Stimulated activated CD4-positive, alpha-beta T cell treated with anti-CD3 and anti-CD28 coated beads, Interleukin-4, amount 100 ng/mL, for 24 hours (primary cell): ENCODE results near the gene ARFGEF2.
"Not testable (repeated sequence)": the region's sequence is repeated elsewhere in the genome, so short reads cannot be mapped to it uniquely, and the experiment has no call there.

ENCODE experiments used
- DNase-seq: peaks from one replicate; pipeline ENCODE4 v3.0.0-alpha.2; 2020

ARFGEF2 gene

GRCh38 chr20:48921168-48921882, at the start of gene ARFGEF2:
Gene ARFGEF2 (plus strand): TSS chr20:48921711. CDS start chr20:48921890, 179 bp downstream.
- DNase-seq, result peak; percentile 91

- no peak for DNase-seq
Measured at GRCh38 chr20:48875233-48875913, 46.1 kb upstream of the ARFGEF2 start.

- no peak for DNase-seq
Measured at GRCh38 chr20:48875914-48876240, 45.6 kb upstream of the ARFGEF2 start.

DNA sequence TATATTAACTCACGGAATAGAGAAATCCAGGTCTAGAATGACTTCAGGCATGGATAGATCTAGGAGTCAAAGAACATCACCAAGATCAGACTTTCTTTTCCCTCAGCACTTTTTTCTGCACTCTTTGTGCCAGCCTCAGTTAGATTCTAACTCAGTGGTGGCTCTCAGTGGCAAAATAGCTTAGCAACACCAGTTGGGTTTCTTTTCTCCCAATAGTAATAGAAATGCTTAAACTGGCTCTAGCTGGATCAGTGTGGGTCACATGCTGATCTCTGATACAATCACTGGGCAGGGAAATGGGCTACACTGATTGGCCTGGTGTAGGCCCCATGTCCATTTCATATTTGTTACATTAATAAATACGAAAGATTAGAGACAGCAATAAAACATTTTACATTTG, 44.2 kb upstream of the ARFGEF2 start:
- DNase-seq, result no peak

DNA sequence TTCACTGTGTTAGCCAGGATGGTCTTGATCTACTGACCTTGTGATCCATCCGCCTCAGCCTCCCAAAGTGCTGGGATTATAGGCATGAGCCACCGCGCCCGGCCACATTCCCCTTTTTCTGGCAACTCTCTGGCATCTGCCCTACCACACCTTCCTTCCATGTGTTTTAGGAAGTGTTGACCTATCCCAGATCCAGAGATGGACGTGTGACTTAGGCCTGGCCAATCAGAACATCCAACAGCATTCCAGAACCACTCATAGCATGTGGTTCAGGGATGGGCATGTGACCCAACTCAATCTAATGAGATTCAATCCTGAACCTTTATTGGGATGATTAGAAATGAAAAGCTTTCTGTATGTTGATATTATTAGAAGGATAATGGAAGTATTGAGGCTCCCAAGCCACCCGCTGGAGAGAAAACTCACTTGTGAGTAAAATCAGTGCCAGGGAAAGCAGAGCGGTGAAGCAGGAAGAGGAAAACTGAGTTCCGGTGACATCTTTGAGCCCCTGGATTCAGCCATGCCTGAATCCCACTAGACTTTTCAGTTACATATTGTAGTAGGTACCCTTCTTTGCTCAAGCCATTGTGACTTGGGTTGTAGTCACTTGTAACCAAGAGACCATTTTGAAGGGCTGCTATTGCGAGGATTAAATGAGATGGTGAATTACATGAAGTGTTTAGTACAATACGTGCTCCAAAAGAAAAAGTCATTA, 42.8 kb upstream of the ARFGEF2 start:
- DNase-seq, result no peak

GRCh38 chr20:48879612-48880245, 41.8 kb upstream of the ARFGEF2 start:
- no peak for DNase-seq

DNA sequence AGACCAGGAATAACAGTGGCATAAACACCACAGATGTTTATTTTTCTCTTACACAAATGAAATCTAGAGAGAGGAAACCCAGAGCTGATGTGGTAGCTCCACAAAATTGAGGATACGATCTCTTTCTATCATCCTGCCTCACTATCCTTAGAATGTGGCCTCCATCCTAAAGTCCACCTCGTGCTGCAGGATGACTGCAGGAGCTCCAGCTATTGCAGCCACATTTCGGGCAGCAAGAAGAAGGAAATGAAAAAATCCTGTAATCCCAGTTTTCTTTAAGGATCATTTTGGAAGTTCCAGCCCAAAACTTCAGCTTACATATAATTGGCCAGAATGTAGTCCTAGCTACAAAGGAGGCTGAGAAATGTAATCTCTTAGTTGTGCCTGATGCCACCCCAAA, 41.2 kb upstream of the ARFGEF2 start:
- no peak for DNase-seq

- no peak for DNase-seq
Measured at GRCh38 chr20:48880981-48881657, 40.4 kb upstream of the ARFGEF2 start.

DNA sequence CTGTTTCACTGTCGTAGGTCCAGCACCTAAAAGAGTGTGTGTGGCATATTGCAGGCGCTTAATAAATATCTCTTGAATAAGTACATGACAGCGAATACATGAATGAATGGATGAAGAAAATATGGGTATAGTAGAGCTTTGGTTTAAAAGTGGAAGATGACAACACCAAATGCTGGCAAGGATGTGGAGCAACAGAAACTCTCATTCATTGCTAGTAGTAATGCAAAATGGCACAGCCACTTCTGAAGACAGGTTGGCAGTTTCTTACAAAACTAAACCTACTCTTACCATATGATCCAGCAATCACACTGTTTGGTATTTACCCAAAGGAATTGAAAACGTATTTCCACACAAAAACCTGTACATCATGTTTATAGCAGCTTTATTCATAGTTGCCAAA, 36.3 kb upstream of the ARFGEF2 start:
- no peak for DNase-seq

DNA sequence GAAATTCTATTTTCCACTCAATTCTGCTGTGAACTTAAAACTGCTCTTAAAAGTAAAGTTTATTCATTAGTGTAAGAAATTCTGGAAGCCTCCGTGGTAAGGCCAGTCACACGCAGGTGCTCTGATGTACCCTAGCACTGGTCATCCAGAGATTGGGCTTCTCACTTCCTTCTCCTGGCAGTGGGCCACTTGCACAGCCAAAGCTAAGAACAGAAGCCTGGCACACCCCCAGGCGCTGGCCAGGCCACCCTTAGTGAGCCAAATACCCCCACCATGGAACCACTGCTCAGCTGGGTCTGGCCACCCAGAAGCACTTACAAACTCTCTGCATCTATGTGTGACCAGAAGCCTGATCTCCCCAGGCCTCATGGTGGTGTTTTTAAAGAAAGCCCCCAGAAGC, 35.3 kb upstream of the ARFGEF2 start:
- DNase-seq, result no peak

GRCh38 chr20:48886811-48887210, 34.7 kb upstream of the ARFGEF2 start:
- no peak for DNase-seq

GRCh38 chr20:48888517-48888916, 33.0 kb upstream of the ARFGEF2 start:
- not testable (repeated sequence) for DNase-seq

- DNase-seq, result no peak
Measured at GRCh38 chr20:48889140-48889790, 32.2 kb upstream of the ARFGEF2 start.

GRCh38 chr20:48891235-48892048, 30.1 kb upstream of the ARFGEF2 start:
- DNase-seq, result no peak

GRCh38 chr20:48892049-48892470, 29.5 kb upstream of the ARFGEF2 start:
- no peak for DNase-seq

DNA sequence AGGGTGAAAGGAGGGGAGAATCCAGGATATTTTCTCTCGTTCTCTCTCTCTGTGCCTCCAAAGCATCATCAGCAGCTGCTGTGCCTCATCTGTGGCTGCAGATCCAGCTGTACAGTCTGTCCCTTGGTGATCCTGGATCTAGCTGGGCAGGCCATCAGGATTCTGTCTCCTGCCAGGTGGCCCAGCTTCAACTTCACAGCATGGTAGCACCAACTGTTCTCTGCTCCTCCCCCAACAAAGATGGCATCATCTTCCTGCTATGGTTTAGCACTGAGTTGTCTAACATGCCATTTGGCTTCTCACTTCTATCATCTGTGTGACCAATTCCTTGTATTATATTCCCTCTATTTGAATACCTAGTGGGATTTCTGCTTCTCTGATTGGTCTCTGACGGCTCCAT, 28.6 kb upstream of the ARFGEF2 start:
- DNase-seq, result no peak

GRCh38 chr20:48893374-48893773, 28.1 kb upstream of the ARFGEF2 start:
- no peak for DNase-seq

DNA sequence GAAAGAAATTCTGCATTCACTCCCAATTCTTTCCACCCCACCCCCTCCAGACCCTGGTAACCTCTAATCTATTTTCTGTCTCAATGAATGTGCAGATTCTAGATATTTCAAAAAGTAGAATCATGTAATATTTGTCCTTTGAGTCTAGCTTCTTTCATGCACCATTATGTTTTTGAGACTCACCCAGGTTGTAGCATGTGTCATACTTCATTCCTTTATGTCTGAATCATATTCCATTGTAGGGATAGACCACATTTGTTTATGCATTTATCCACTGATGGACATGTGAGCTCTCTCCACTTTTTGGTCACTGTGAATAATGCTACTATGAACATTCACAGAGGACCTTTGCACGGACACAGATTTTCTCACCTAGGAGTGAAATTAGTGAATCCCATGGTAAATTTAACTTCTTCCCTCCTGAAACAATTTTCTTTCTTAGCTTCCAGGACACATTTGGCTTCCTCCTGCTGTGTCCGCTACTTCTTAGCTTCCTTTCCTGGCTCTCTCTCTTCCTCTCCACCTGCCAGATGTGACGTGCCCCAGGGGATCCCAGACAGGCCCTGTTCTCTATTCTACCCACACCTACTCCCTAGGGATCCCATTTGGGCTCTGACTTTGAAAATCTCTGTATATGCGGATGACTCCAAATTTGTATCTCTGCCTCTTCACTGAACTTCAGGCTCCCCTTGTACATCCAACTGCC, 24.1 kb upstream of the ARFGEF2 start:
- no peak for DNase-seq

GRCh38 chr20:48898210-48898609, 23.3 kb upstream of the ARFGEF2 start:
- no peak for DNase-seq

GRCh38 chr20:48898896-48899530, 22.5 kb upstream of the ARFGEF2 start:
- no peak for DNase-seq
